Cardiac fibroblast (primary cell): ENCODE data around the gene VTCN1.
A peak's percentile ranks its signal among the peaks of the same experiment; 100 is the strongest.
"Not testable (repeated sequence)": the region's sequence is repeated elsewhere in the genome, so short reads cannot be mapped to it uniquely, and the experiment has no call there.

ENCODE experiments used
- DNase-seq, 2 donors: peaks; one replicate each; pipeline versions ENCODE4 v3.0.0 to v3.0.0-alpha.2; 2010; ENCODE audit warnings: low read depth in 2 of 2
- H3K4me3 ChIP-seq, 2 donors: replicated peaks in 1 of 2; 1 replicate in 1 of 2; 2 replicates in 1 of 2; pipeline ENCODE4 v1.5.1; 2011; ENCODE audit warnings: low read depth in 2 of 2, low read length in 2 of 2, mild to moderate bottlenecking in 2 of 2, moderate library complexity in 1 of 2
- CTCF ChIP-seq: IDR thresholded peaks from one replicate; pipeline ENCODE4 v1.5.1; 2011; ENCODE audit warnings: low read depth, mild to moderate bottlenecking, low read length, inconsistent platforms

The VTCN1 gene

GRCh38 chr1:117162816-117163215, 47.9 kb downstream of the VTCN1 start:
- no peak for TF ChIP-seq CTCF
- no peak for DNase-seq

GRCh38 chr1:117161887-117162286, 48.8 kb downstream of the VTCN1 start:
- no peak for DNase-seq
- H3K4me3 ChIP-seq = no peak overlapping the region
- no peak for TF ChIP-seq CTCF

More at GRCh38 chr1:117162816-117163215, 47.9 kb downstream of the VTCN1 start:
- no peak overlapping the region for H3K4me3 ChIP-seq

GRCh38 chr1:117151305-117151704, 59.4 kb downstream of the VTCN1 start:
- DNase-seq, H3K4me3 ChIP-seq: not testable (repeated sequence)

DNA sequence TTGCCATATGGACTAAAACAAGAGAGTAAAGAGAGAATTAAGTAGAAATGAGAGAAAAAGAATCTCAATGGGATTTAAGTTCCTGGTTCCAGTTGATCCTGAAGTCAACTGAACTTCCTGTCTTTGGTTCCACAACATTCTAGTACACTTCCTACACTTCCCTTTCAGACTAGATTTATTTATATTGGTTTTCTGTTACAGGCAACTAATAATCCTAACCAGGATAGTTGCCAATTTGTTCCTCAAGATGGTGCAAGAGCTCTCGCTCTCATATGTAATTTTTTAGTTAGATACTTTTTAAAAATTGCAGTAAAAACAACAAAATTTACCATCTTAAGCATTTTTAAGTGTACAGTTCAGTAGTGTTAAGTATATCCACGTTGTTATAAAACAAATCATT, 60.4 kb downstream of the VTCN1 start:
- DNase-seq = peak in 1 of 2 donors; percentile 14
- no peak for TF ChIP-seq CTCF
- no peak overlapping the region for H3K4me3 ChIP-seq

DNA sequence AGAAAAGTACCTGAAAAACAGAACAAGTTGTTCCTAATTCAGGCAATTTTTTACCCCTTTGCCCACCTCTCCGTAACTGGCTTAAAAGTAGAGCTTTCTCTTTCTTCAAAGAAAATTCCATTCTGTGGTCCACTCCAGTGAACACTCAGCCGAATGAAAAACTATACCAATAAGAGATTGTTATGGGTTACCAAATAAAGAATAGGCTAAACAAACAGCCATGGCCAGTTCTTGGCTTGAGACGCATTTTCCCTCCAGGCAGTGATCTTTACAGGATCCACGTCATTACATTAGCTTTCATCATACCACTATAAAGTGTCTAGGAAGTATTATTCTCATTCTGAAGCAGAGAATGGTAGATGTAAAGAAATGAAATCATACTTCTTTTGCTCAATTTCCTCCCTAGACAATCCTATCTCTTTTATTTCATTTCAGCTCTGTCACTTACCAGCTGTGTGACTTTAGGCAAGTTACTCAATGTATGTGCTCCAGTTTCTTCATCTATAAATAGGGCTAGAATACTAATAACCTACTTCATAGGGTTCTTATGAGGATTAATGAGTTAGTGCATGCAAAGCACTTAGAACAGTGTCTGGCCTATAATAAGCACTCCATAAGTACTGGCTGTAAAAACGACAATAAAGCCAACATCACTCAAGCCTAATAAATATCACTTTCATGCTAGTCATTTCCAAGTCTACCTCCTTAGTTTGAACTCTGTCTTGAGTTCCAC, 62.7 kb downstream of the VTCN1 start:
- TF ChIP-seq CTCF = no peak
- H3K4me3 ChIP-seq = no peak overlapping the region
- DNase-seq = peak; percentile 13 to 49

DNA sequence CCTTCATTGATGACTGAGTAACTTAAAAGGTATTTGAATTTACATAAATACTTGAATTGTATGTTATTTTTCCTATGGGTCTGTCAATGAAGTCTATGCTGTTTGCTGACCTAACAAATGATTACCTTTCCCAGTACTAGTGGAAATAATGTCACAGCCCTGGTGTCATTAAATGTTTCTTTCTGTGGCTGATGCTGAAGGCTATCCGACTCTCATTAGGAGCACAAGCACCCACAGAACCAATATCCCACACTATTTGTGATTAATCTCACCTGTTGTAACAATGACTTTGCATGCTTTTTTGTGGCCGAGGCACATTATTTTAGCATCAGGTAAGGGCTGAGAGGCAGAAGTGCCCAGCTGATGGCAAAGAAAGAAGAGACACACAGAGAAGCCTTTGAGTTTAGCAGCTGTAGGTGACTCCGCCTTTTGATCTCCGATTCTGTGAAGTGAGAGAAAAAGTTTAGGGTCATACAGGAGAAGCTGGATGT, 63.3 kb downstream of the VTCN1 start:
- DNase-seq = no peak
- no peak overlapping the region for H3K4me3 ChIP-seq
- TF ChIP-seq CTCF = no peak

- no peak for TF ChIP-seq CTCF
- peak; percentile 75 to 87 for DNase-seq
- H3K4me3 ChIP-seq = no peak overlapping the region
Observed at GRCh38 chr1:117146575-117147340, 64.0 kb downstream of the VTCN1 start.
